K562 (cell line): Measurements from ENCODE around the gene DMBT1. TPM values are rescaled to one million over a fixed set of nuclear protein-coding genes. Genes with fewer than 3 reads are reported as not detected.

Experiments
- ATAC-seq: fragments of 200-7000 bp; cut with Tn5 transposase; 3 replicates; pipeline ENCODE4 v1.9.1; 2020; ENCODE audit warnings: moderate library complexity
- BruUV-seq: library from RNA; stranded (reverse); fragments of 400-500 nt; replicated peaks from 2 replicates; lab custom pipeline; 2021; lab: Mats Ljungman, UMichigan
- CTCF ChIA-PET: fragments of 300-600 bp; formaldehyde crosslinking; extraction: SDS; loops from one replicate; lab custom pipeline; 2021; ENCODE audit warnings: low intra/inter-chr PET ratio; lab: Yijun Ruan, JAX
- POLR2A ChIA-PET: fragments of 300-600, 350-650 bp; sonication (Branson Sonifier 250); formaldehyde crosslinking; extraction: SDS; loops from one replicate; lab custom pipeline; 2021; ENCODE audit warnings: antibody characterized with exemption, inconsistent platforms; lab: Yijun Ruan, JAX
- DNase-seq, 4 experiments: peaks; one replicate each; pipeline versions ENCODE4 v3.0.0 to v3.0.0-alpha.2; 2011 to 2018; ENCODE audit warnings: low spot score in 3 of 4, mixed read lengths in 3 of 4; ENCODE audit errors: extremely low read depth in 1 of 4
- FAIRE-seq: peaks from 2 replicates; lab custom pipeline; 2011; peaks lifted over from hg19 to GRCh38; lab: Jason Lieb, UNC
- H2AFZ ChIP-seq: 2 replicates; pipeline ENCODE4 v1.6.0; 2011; ENCODE audit warnings: low read depth, low read length, control low read depth, inconsistent platforms
- H3K27ac ChIP-seq: fragments of 200-600 bp; 3 replicates; pipeline ENCODE4 v1.8.0; 2011; ENCODE audit warnings: low read depth, mild to moderate bottlenecking, control low read depth, inconsistent platforms, low read length, moderate library complexity, mixed read lengths; ENCODE audit errors: extremely low read depth
- H3K27me3 ChIP-seq, 2 experiments: fragments of 300-600 bp in 1 of 2; 2 replicates in 1 of 2; 3 replicates in 1 of 2; pipeline versions ENCODE4 v1.6.0 to v1.8.0; 2011; ENCODE audit warnings: inconsistent platforms in 2 of 2, low read length in 2 of 2, mild to moderate bottlenecking in 1 of 2, mixed read lengths in 1 of 2, moderate library complexity in 1 of 2; ENCODE audit not compliant: control insufficient read depth in 2 of 2, insufficient read depth in 2 of 2
- H3K36me3 ChIP-seq: fragments of 300-600 bp; 3 replicates; pipeline ENCODE4 v1.8.0; 2011; ENCODE audit warnings: mild to moderate bottlenecking, low read length, inconsistent platforms; ENCODE audit not compliant: control insufficient read depth, insufficient read depth
- H3K4me1 ChIP-seq, 2 experiments: fragments of 200-600 bp in 1 of 2; replicated peaks in 1 of 2; 2 replicates in 1 of 2; 3 replicates in 1 of 2; pipeline versions ENCODE4 v1.5.1 to v1.8.0; 2011; ENCODE audit warnings: inconsistent platforms in 2 of 2, low read length in 2 of 2, mild to moderate bottlenecking in 1 of 2, mixed read lengths in 1 of 2, moderate library complexity in 1 of 2; ENCODE audit not compliant: control insufficient read depth in 2 of 2, insufficient read depth in 2 of 2
- H3K4me2 ChIP-seq: 2 replicates; pipeline ENCODE4 v1.6.1; 2011; ENCODE audit warnings: low read length, control low read depth, inconsistent platforms, mixed read lengths; ENCODE audit not compliant: insufficient read depth
- H3K4me3 ChIP-seq: fragments of 200-600 bp; sonication (generic), shearing (Covaris generic); 2 replicates; pipeline ENCODE4 v1.5.1; 2016; ENCODE audit warnings: control low read depth, inconsistent platforms
- H3K79me2 ChIP-seq: fragments of 200-600 bp; 3 replicates; pipeline ENCODE4 v1.8.0; 2011; ENCODE audit warnings: low read length, inconsistent platforms; ENCODE audit not compliant: control insufficient read depth, insufficient read depth
- H3K9ac ChIP-seq, 2 experiments: 2 replicates each; pipeline versions ENCODE4 v1.6.0 to v1.6.1; 2011; ENCODE audit warnings: low read depth in 2 of 2, low read length in 2 of 2, control low read depth in 1 of 2, inconsistent platforms in 1 of 2, mild to moderate bottlenecking in 1 of 2, mixed read lengths in 1 of 2; ENCODE audit not compliant: insufficient read depth in 1 of 2
- H3K9me1 ChIP-seq: one replicate; pipeline ENCODE4 v1.6.0; 2011; ENCODE audit warnings: inconsistent platforms, mild to moderate bottlenecking, low read length, moderate library complexity; ENCODE audit not compliant: control insufficient read depth, insufficient read depth
- H3K9me3 ChIP-seq: replicated peaks from 2 replicates; pipeline ENCODE4 v1.5.1; 2011; ENCODE audit warnings: low read depth, low read length, inconsistent platforms; ENCODE audit not compliant: control insufficient read depth, insufficient read depth
- H4K20me1 ChIP-seq: replicated peaks from 2 replicates; pipeline ENCODE4 v1.6.1; 2011; ENCODE audit warnings: low read length, inconsistent platforms, mixed read lengths; ENCODE audit not compliant: control insufficient read depth, insufficient read depth
- ETS1 ChIP-seq: conservative IDR thresholded peaks from 2 replicates; pipeline ENCODE4 v1.6.1; 2011; ENCODE audit warnings: low read depth, mild to moderate bottlenecking, low read length; ENCODE audit not compliant: control insufficient read depth
- FOXP4 ChIP-seq: sonication (generic); formaldehyde crosslinking; IDR thresholded peaks from 2 replicates; pipeline ENCODE4 v1.8.0; 2022; ENCODE audit warnings: mild to moderate bottlenecking, missing genetic modification reagents, borderline replicate concordance
- HNRNPK ChIP-seq: fragments of 200-400 bp; formaldehyde crosslinking; IDR thresholded peaks from one replicate; pipeline ENCODE4 v1.6.1; 2018; ENCODE audit warnings: mild to moderate bottlenecking, low read depth, low read length; ENCODE audit not compliant: poor library complexity, severe bottlenecking
- NR1H2 ChIP-seq: sonication (generic); formaldehyde crosslinking; IDR thresholded peaks from 2 replicates; pipeline ENCODE4 v1.4.0; 2020; ENCODE audit warnings: mild to moderate bottlenecking, missing genetic modification reagents
- PHF21A ChIP-seq: fragments of 450-650 bp; IDR thresholded peaks from 2 replicates; pipeline ENCODE4 v1.6.1; 2017; ENCODE audit warnings: low read depth, borderline replicate concordance
- RBBP5 ChIP-seq: fragments of 200-600 bp; sonication (generic); IDR thresholded peaks from 2 replicates; pipeline ENCODE4 v1.6.1; 2012; ENCODE audit warnings: borderline replicate concordance, mild to moderate bottlenecking, low read length, control low read depth, inconsistent platforms; ENCODE audit not compliant: insufficient read depth, poor library complexity, severe bottlenecking
- SRSF3 ChIP-seq: fragments of 200-400 bp; formaldehyde crosslinking; IDR thresholded peaks from 2 replicates; pipeline ENCODE4 v1.6.1; 2016; ENCODE audit warnings: mild to moderate bottlenecking, low read length, moderate library complexity; ENCODE audit not compliant: insufficient read depth
- TRIM28 ChIP-seq: fragments of 450-650 bp; IDR thresholded peaks from 2 replicates; pipeline ENCODE4 v1.6.1; 2017
- ZBTB1 ChIP-seq: sonication (generic); formaldehyde crosslinking; IDR thresholded peaks from 2 replicates; pipeline ENCODE4 v1.8.1; 2023; ENCODE audit warnings: missing genetic modification reagents, low read depth, mild to moderate bottlenecking, borderline replicate concordance
- ZNF644 ChIP-seq: fragments of 200-800 bp; sonication (Bioruptor generic); IDR thresholded peaks from 2 replicates; pipeline ENCODE4 v1.6.1; 2016; ENCODE audit warnings: low read depth, missing genetic modification characterization, missing compliant biosample characterization
- WGBS: fragments of 100-300 bp; shearing (Covaris generic); methylation state at CpG from one replicate; pipeline ENCODE4 v1.1.6; 2016; ENCODE audit warnings: low coverage, mixed read lengths; ENCODE audit not compliant: insufficient coverage; ENCODE audit errors: missing lambda C conversion rate; 5-methylcytosine and 5-hydroxymethylcytosine counted together
- in situ Hi-C: fragments of 300-500 bp; cut with MboI; formaldehyde crosslinking; loops from 4 replicates; pipeline ENCODE4 v1.15.0; 2018; ENCODE audit warnings: inconsistent platforms, mixed read lengths
- intact Hi-C: fragments of 100-400 bp; cut with micrococcal nuclease; formaldehyde crosslinking; loops from 2 replicates; pipeline ENCODE4 v1.14.2; 2022
- polyA plus RNA-seq, 8 experiments: library from polyadenylated mRNA; depleted of rRNA in 4 of 8; stranded (reverse) in 5 of 8; unstranded in 3 of 8; fragments of >200 nt; fragmentation: Nextera tagmentation in 2 of 8; fragmentation: Illumina TruSeq in 1 of 8; extraction: Ambion mirVana in 2 of 8; extraction: Trizol in 1 of 8; gene quantifications; 2 replicates each; pipeline versions ENCODE4 v1.2.1 to v1.2.3, GENCODE V29; 2011 to 2014; ENCODE audit warnings: inconsistent platforms in 1 of 8, missing spikeins in 1 of 8
- total RNA-seq, 7 experiments: library from RNA; depleted of rRNA in 6 of 7; stranded (reverse); fragments of >200 nt in 6 of 7; fragmentation: Illumina TruSeq in 2 of 7; extraction: Trizol in 2 of 7; gene quantifications; 2 replicates each; pipeline versions ENCODE4 v1.2.1 to v1.2.3, GENCODE V29; 2011 to 2021; ENCODE audit warnings: low replicate concordance in 1 of 7

Gene DMBT1
- total and polyA plus RNA-seq, 9 of the 15 experiments (the other 6 are each of a cell fraction or from before 2014, with no cell fraction given): 0.01 to 0.07 TPM; not detected in 7

GRCh38 chr10:122558452-122558851 is 2.1 kb upstream of the DMBT1 start (continued):
- TF ChIP-seq ETS1: no peak
- no peak for TF ChIP-seq HNRNPK
- TF ChIP-seq FOXP4 (CRISPR knock-in tag): no peak

- BruUV-seq: no TSS peak
- ChIA-PET POLR2A (no interaction called here), CTCF (no interaction called here)
- Histone ChIP-seq H3K79me2 (no peaks in the 10 kb centered on the region), H3K4me1 (no peaks in the 10 kb centered on the region), H4K20me1 (no peaks in the 10 kb centered on the region), H3K36me3 (no peaks in the 10 kb centered on the region), H3K9me1 (no peaks in the 10 kb centered on the region), H3K9ac (no peak overlapping the region), H3K4me3 (no peak overlapping the region), H3K27ac (no peak overlapping the region), H2AFZ (no peak overlapping the region), H3K9me3 (no peaks in the 10 kb centered on the region), H3K4me2 (no peak overlapping the region), H3K27me3 (peaks cover 0 to 4% of the 10 kb centered on the region in 2 experiments; a peak in 1 of 5 replicates)
- ATAC-seq (no peak), FAIRE-seq (no peak), DNase-seq (no peak)
- 0% methylated on average over 2 of the region's 2 CpGs for WGBS
- in situ Hi-C loops (no loop called here), intact Hi-C loops (no loop called here)
- TF ChIP-seq PHF21A (no peak), RBBP5 (no peak), SRSF3 (no peak), NR1H2 (CRISPR knock-in tag) (no peak), TRIM28 (no peak), ZNF644 (tag) (no peak), ZBTB1 (CRISPR knock-in tag) (no peak)
These were observed 1.3 kb upstream of the DMBT1 start for GRCh38 chr10:122559228-122559627.
